COLO829 (cell line): ENCODE measurements around the gene BAHCC1.

ENCODE experiments used
- DNase-seq: peaks from one replicate; pipeline ENCODE4 v3.0.0; 2012; ENCODE audit warnings: low spot score

BAHCC1 gene

GRCh38 chr17:81443269-81443668 lies 48.0 kb downstream of the BAHCC1 start:
- DNase-seq, result no peak

DNA sequence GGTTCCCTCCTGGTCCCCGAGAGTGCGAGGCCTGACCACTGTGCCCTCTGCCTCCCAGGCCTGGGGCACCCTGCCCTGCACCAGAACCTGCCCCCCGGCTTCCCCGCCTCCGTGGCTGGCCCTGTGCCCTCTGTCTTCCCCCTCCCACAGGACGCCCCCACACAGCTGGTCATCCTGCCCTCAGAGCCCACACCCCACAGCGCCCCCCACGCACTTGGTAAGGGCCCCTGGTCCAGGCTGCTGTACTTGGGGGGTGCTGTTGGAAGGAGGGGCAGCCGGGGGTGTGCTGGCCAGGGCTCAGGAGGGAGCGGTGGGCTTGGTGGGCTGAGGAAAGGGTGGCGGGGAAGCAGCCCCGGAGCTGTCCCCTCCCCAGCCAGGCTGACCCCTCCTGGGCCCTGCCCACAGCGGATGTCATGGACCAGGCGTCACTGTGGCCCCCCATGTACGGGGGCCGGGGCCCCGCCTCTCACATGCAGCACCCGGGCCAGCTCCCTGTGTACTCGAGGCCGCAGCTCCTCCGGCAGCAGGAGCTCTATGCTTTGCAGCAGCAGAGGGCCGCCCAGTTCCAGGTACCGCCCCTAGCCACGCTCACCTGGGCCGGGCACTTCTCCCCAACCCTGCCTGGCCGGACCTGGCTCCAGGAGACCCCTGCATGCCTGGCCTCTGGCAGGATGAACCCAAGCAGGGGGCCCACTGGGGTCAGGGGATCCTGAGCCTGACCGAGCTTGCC lies 49.5 kb downstream of the BAHCC1 start:
- no peak for DNase-seq

DNA sequence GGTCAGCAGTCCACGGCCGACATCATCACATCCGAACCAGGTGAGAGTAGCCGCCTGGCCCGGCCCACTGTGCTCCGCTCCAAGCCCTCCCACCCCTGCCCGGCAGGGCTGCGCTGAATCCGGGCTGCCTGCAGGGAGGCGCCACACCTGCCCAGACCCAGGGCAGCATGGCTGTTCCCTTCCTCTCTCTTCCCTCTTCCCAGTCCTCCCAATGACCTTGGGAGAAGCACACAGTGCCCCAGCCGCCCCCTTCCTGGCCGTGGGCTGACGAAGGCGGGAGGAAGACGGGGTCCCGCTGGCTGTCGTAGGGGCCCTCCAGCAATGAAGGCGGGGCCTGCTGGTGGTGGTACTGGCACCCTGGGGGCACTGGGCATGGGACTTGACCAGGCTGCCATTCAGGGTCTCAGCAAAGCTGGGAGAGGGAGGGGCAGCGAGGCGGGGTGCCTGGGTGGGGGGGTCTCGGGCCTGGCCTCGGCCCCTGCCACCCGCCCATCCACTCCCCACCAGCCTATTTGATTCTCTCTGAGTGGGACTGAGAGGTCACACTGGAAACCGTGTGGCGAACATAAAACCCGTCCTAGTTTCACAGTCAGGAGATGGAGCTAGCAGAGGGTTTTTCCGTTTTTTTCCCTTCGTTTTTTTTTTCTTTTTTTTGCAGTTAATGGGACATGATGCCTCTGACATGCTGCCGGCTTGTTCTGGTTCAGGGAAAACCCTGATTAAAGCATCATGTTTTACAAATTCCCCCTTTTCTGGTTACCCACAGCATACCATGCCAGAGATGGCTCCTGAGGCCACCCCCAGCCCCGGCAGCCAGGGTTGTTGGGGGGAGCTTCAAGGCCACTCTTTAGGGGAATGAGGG lies 50.6 kb downstream of the BAHCC1 start:
- DNase-seq, result no peak

- DNase-seq, result no peak
Measured at GRCh38 chr17:81447331-81447933, 52.2 kb downstream of the BAHCC1 start.

- DNase-seq, result no peak
Measured at GRCh38 chr17:81448442-81448841, 53.2 kb downstream of the BAHCC1 start.

DNA sequence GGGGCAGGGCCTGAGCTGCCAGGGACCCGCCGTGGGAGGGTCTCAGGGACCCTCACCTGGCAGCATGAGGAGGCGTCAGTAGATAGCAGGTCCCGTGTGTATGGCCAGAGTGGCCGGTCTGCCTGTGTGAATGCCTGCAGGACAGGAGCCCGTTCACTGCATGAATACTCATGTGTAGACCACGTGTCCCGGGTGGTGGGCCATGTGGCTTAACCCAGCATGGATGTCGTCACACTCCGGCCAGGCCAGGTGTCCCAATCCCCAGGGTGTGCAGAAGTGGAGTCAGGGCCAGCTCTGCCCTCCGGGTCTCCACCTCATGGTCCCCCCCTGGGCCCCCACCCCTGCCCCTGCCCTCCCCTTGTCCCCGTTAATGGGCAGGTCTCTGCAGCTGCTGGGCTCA lies 53.7 kb downstream of the BAHCC1 start:
- no peak for DNase-seq

- no peak for DNase-seq
Measured at GRCh38 chr17:81449351-81449750, 54.1 kb downstream of the BAHCC1 start.

DNA sequence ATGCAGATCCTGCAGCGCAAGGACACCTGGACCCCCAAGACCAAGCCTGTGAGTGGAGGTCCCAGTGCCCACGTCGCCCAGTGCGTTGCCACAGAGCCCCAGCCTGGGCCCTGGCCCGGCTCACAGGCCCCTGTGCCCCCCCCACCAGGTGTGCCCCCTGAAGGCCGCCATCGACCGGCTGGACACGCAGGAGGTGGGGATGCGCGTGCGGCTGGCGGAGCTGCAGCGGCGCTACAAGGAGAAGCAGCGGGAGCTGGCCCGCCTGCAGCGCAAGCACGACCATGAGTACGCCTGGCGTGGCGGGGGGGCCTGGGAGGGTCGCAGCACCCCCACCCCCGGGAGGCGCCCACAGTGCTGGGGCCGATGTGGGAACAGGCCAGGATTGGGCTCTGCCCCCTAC lies 56.6 kb downstream of the BAHCC1 start:
- DNase-seq, result no peak

- no peak for DNase-seq
Measured at GRCh38 chr17:81452551-81452950, 57.3 kb downstream of the BAHCC1 start.

- no peak for DNase-seq
Measured at GRCh38 chr17:81453076-81453475, 57.8 kb downstream of the BAHCC1 start.

DNA sequence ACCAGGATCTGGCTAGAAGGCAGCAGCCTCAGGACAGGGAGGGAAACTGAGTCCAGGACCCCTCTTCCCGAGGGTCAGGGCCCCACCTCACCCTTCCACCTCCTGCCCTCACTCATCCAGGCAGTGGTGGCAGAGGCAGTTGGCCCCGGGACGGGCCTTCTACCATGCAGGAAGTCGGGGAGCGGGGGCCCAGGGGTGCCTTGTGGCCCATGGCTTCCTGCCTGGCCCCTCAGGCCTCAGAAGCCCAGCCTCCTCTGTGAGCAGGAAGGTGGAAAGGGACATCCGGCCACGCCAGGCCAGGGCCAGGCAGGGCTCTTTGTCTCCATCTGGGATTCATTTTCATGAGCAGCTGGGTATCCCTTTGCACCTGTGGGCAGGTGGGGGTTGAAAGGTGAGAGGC lies 58.5 kb downstream of the BAHCC1 start:
- no peak for DNase-seq

DNA sequence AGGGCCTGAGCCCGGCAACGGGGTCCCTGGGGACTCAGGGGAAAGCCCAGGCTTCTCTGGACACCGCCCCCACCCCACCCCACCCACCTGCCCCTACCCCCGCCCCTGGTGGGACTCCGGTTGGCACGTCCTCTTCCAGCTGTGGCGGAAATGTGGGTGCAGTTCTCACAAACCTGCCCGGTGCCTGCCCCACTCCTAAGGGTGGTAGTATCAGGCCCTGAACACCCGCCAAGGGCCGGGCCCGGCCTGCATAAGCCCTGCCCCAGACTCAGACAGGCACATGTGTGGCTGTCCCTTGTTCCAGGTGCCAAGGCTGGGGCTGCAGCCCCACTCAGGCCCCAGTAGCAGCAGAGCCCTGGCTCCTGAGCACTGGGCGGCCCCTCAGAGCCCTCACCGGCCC lies 59.2 kb downstream of the BAHCC1 start:
- DNase-seq, result no peak

DNA sequence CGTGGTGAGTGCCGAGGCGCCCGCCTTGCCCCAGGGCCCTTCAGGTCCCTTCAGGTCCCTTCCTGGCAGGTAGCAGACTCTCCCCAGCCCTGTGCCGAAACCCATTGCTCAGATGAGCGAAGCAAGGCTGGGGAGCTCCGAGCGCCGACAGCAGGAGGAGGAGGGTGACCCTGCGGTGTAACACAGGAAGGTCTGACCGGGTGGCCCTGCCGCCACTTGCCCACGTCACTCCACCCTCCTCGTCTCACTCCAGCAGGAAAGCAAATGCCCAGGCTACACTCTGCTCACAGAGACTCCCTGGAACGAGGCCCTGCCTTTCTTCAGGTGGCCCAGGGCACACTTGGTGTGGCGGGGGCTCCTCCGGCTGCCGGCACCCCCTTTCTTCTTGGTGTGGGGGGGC lies 60.1 kb downstream of the BAHCC1 start:
- no peak for DNase-seq

DNA sequence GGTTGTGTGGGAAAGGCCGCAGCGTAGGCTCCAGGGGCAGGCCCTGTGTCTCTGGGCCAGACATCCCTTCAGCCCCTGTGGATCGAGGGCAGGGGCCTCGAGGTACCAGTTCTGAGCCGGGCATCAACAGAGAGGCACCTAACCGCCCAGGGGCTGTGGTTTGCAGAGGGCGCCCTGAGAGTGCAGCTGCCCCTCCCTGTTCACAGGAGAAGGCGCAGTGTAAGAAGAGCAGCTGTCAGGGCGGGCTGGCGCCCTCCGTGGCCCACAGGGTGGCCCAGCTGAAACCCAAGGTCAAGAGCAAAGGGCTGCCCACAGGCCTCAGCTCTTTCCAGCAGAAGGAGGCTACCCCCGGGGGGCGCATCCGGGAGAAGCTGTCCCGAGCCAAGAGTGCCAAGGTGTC lies 60.8 kb downstream of the BAHCC1 start:
- no peak for DNase-seq

GRCh38 chr17:81456798-81457197 lies 61.5 kb downstream of the BAHCC1 start:
- DNase-seq, result no peak

DNA sequence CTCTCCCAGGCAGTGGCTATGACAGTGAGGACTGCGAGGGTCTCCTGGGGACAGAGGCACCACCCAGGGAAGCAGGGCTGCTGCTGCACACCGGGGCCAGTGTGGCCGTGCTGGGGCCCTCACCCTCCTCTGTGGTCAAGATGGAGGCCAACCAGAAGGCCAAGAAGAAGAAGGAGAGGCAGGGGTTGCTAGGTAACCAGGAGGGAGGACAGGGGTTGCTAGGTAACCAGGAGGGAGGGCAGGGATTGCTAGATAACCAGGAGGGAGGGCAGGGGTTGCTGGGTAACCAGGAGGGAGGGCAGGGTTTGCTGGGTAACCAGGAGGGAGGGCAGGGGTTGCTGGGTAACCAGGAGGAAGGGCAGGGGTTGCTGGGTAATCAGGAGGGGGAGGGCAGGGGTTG lies 62.1 kb downstream of the BAHCC1 start:
- no peak for DNase-seq

DNA sequence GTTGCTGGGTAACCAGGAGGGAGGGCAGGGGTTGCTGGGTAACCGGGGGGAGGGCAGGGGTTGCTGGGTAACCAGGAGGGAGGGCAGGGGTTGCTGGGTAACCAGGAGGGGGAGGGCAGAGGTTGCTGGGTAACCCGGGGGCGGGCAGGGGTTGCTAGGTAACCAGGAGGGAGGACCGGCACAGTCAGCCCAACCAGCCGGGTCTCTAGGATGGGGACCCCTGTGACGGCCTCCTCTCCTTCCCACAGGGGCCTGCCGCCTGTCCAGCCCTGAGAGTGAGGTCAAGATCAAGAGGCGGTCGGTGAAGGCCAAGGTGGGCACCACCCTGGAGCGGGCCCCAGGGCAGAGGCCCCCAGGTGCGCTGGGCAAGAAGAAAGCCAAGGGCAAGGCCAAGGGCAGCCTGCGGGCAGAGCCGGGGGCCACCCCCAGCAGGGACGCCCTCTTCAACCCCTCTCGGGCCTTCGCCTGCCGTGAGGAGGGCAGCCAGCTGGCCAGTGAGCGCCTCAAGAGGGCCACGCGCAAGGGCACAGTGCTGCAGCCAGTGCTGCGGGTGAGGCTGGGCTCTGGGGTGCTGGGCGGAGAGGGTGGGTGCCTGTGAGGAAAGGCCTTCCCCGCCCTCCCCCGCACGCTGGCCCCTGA lies 62.8 kb downstream of the BAHCC1 start:
- DNase-seq, result no peak

GRCh38 chr17:81458628-81459027 lies 63.4 kb downstream of the BAHCC1 start:
- DNase-seq, result no peak

GRCh38 chr17:81459224-81459623 lies 64.0 kb downstream of the BAHCC1 start:
- no peak for DNase-seq

DNA sequence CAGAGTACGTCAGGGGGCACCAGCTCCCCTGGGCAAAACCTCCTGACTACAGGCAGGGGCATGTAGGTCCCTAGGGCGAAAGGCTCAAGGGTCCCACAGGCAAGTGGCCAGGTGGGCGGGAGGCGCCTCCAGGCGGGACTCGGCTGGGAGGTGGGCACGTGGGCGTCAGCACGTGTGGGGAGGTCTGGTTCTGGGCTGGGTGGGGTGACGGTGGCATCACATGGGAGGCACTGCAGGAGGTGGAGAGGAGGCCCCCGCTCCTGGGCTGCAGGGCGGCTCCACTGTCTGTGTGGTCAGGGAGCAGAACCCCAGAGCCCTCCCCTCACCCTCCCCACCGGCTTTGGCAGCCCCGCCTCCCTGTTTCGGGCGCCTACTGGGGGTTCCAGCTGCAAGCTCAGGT lies 64.6 kb downstream of the BAHCC1 start:
- DNase-seq, result no peak

GRCh38 chr17:81460856-81461460 lies 65.7 kb downstream of the BAHCC1 start:
- DNase-seq, result no peak
